Endothelial cell (in vitro differentiated cells): Measurements from ENCODE around the gene KDM2B. TPM values are rescaled to one million over a fixed set of nuclear protein-coding genes. Genes with fewer than 3 reads are reported as not detected.

ENCODE experiments used
- DNase-seq: peaks from one replicate; pipeline ENCODE4 v3.0.0; 2021; ENCODE audit warnings: low spot score
- H3K27ac Mint-ChIP-seq: one replicate; pipeline ENCODE4 v1.8.0; 2021; ENCODE audit warnings: mixed read lengths, inconsistent platforms; ENCODE audit not compliant: unreplicated experiment
- H3K27me3 Mint-ChIP-seq: one replicate; pipeline ENCODE4 v1.8.0; 2021; ENCODE audit warnings: mild to moderate bottlenecking, moderate library complexity, mixed read lengths, inconsistent platforms; ENCODE audit not compliant: unreplicated experiment
- H3K36me3 Mint-ChIP-seq: one replicate; pipeline ENCODE4 v1.8.0; 2021; ENCODE audit warnings: mild to moderate bottlenecking, low read depth, mixed read lengths, inconsistent platforms; ENCODE audit not compliant: unreplicated experiment
- H3K4me1 Mint-ChIP-seq: one replicate; pipeline ENCODE4 v1.8.0; 2021; ENCODE audit warnings: mild to moderate bottlenecking, mixed read lengths, inconsistent platforms; ENCODE audit not compliant: unreplicated experiment
- H3K4me3 Mint-ChIP-seq: one replicate; pipeline ENCODE4 v1.8.0; 2021; ENCODE audit warnings: mild to moderate bottlenecking, mixed read lengths, inconsistent platforms; ENCODE audit not compliant: unreplicated experiment
- H3K9me3 Mint-ChIP-seq: one replicate; pipeline ENCODE4 v1.8.0; 2021; ENCODE audit warnings: mixed read lengths, inconsistent platforms; ENCODE audit not compliant: unreplicated experiment
- CTCF ChIP-seq: fragments of 200-600 bp; sonication (generic); IDR thresholded peaks from one replicate; pipeline ENCODE4 v1.5.0; 2021; ENCODE audit warnings: antibody characterized with exemption; ENCODE audit not compliant: unreplicated experiment
- total RNA-seq: library from RNA; stranded (reverse); fragmentation: NEBNext Ultra II Directional; extraction: Animal tissue kit (Norgen Biotek cat#: 25700); gene quantifications from one replicate; pipeline ENCODE4 v1.2.1, GENCODE V29; 2021; ENCODE audit not compliant: unreplicated experiment

The KDM2B gene
- total RNA-seq, 1 donor from 2014 or later = 36.7 TPM

DNA sequence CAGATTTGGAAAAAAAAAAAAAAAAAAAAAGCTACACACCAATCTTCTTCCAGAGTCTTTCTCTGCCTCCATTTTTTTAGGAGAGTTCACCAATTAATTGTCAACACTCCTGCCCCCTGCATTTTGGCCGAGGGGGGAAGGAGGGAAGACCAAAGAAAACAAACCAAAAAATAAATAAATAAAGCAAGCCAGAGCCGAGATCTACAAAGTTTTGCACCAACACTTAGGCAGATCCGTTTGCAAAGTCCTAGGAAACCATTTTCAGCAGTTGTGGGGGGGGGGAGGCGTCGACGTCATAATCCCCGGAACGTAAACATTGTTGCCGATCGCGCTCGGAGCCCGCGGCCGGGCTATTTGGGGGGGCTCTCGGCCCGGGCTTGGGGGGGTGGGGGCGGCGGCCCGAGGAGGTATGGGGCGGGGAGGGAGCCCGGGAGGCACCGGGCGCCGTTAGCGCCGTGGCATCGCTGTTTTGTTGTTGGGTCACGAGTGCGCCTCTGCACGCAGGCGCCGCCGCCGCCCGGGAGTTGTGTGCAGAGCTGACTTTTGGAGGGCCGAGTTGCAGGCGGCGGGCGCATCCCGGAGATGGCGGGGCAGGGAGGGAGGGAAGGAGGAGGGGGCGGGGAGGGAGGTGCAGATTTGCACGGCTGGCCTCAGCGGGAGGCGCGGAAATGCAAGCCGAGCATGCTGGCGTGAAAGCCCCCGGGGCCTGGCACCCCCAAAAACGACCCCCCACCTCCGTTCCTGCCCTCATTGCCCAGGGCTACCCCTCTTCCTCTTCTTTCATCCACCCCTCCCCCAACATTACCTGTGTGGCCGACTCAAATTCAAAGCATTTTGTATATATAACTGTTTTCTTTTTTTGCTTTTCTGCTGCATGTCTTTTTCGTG is 598 bp downstream of the KDM2B start:
- Mint-ChIP-seq H3K9me3 (no peaks in the 10 kb centered on the region), H3K4me1 (peaks cover 45% of the 10 kb centered on the region), H3K27me3 (peaks cover 14% of the 10 kb centered on the region), H3K4me3 (peak overlapping the region; percentile 97), H3K36me3 (peaks cover 4% of the 10 kb centered on the region), H3K27ac (peak overlapping the region; percentile 98)
- TF ChIP-seq CTCF = no peak
- DNase-seq = peak; percentile 69

DNA sequence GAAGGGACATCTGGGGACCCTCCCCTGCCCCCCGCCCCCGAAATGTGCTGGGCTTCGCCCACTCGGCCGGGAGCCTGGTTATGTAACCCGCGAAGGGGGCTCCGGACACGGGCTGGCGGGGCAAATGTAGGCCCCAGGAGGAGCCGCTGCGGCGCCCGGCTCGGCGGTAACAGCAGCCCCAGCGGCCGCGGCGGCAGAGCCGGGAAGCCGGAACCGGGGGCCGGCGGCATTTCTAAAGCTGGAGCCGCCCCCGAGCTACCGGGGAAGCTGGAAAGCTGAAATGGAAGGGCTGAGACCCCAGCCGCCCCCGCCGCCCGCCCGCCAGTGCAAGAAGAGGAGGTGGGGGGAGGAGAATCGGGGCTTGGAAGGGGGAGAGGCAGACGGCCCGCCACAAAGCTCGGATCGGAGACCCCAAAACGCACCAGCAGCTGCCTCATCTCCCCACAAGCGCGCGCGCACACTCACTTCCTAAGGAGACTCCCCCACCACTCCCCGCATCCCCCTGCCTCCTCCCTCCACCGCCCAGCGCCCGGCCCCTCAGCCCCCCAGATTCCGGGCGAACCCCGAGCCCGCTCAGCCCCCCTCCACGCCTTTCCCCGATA is 1.5 kb downstream of the KDM2B start:
- Mint-ChIP-seq H3K27ac (no peak overlapping the region), H3K27me3 (peaks cover 16% of the 10 kb centered on the region), H3K4me1 (peaks cover 45% of the 10 kb centered on the region), H3K36me3 (peaks cover 8% of the 10 kb centered on the region), H3K4me3 (peak overlapping the region; percentile 97), H3K9me3 (no peaks in the 10 kb centered on the region)
- DNase-seq = peak; percentile 49
- TF ChIP-seq CTCF = no peak

- no peak for TF ChIP-seq CTCF
- Mint-ChIP-seq H3K27me3 (peaks cover 16% of the 10 kb centered on the region), H3K4me1 (peaks cover 45% of the 10 kb centered on the region), H3K36me3 (peaks cover 14% of the 10 kb centered on the region), H3K9me3 (no peaks in the 10 kb centered on the region), H3K4me3 (peak overlapping the region; percentile 86), H3K27ac (no peak overlapping the region)
- DNase-seq = peak; percentile 46
Measured at GRCh38 chr12:121578230-121579189, 2.3 kb downstream of the KDM2B start.

- Mint-ChIP-seq H3K4me3 (peak overlapping the region; percentile 73), H3K9me3 (no peaks in the 10 kb centered on the region), H3K27ac (peak overlapping the region; percentile 86), H3K4me1 (peaks cover 39% of the 10 kb centered on the region), H3K36me3 (peaks cover 14% of the 10 kb centered on the region), H3K27me3 (peaks cover 16% of the 10 kb centered on the region)
- no peak for DNase-seq
- no peak for TF ChIP-seq CTCF
Measured at GRCh38 chr12:121577443-121578180, 3.2 kb downstream of the KDM2B start.
